RWPE1 (cell line): Measurements from ENCODE around the gene CNIH3.

Experiments used
- CTCF ChIA-PET: fragments of 350-600 bp; sonication (Branson Sonifier 250); formaldehyde crosslinking; extraction: SDS; loops from one replicate; lab custom pipeline; 2021; lab: Yijun Ruan, JAX
- POLR2A ChIA-PET: fragments of 400-600 bp; formaldehyde crosslinking; extraction: SDS; loops from one replicate; lab custom pipeline; 2020; ENCODE audit warnings: antibody characterized with exemption; ENCODE audit not compliant: low non-redundant PET; lab: Yijun Ruan, JAX
- DNase-seq: peaks from one replicate; pipeline ENCODE4 v3.0.0; 2012; ENCODE audit warnings: low spot score
- H3K27ac ChIP-seq: fragments of 450-650 bp; 2 replicates; pipeline ENCODE4 v1.5.1; 2017
- CTCF ChIP-seq: fragments of 450-650 bp; conservative IDR thresholded peaks from 2 replicates; pipeline ENCODE4 v1.5.1; 2017; ENCODE audit warnings: low read depth, mild to moderate bottlenecking

Gene CNIH3

GRCh38 chr1:224643653-224644052, 27.5 kb downstream of the CNIH3 start:
- POLR2A ChIA-PET: no interaction called here

GRCh38 chr1:224644553-224645154, 28.5 kb downstream of the CNIH3 start:
- TF ChIP-seq CTCF: peak; percentile 87
- POLR2A ChIA-PET: no interaction called here
- DNase-seq: peak; percentile 54
- CTCF ChIA-PET: interaction anchor here (0.5 to 1.5 kb wide), 12 partner anchors 11 to 520 kb away, joined by 3 to 5 read pairs (median 3); no protein-coding TSS in a partner anchor
- no peak overlapping the region for H3K27ac ChIP-seq

More at GRCh38 chr1:224643653-224644052, 27.5 kb downstream of the CNIH3 start:
- no peak for TF ChIP-seq CTCF
- no peak for DNase-seq
- no peak overlapping the region for H3K27ac ChIP-seq
- CTCF ChIA-PET: interaction anchor here (1.3 to 1.5 kb wide), 2 partner anchors 131 to 210 kb away, joined by 4 read pairs; no protein-coding TSS in a partner anchor

- no peak for TF ChIP-seq CTCF
- ChIA-PET POLR2A (no interaction called here), CTCF (interaction anchor here (0.6 kb wide), 1 partner anchor 145 kb away, joined by 3 read pairs; no protein-coding TSS in a partner anchor)
- H3K27ac ChIP-seq: no peak overlapping the region
- DNase-seq: no peak
Observed at GRCh38 chr1:224647449-224647848, 31.3 kb downstream of the CNIH3 start.

- POLR2A ChIA-PET: no interaction called here
- CTCF ChIA-PET: interaction anchor here (0.6 kb wide), 1 partner anchor 202 kb away, joined by 3 read pairs; no protein-coding TSS in a partner anchor
- no peak overlapping the region for H3K27ac ChIP-seq
- no peak for TF ChIP-seq CTCF
- no peak for DNase-seq
Observed at GRCh38 chr1:224650290-224650689, 34.2 kb downstream of the CNIH3 start.

GRCh38 chr1:224651188-224651587, 35.1 kb downstream of the CNIH3 start:
- no peak for TF ChIP-seq CTCF
- POLR2A ChIA-PET: no interaction called here
- DNase-seq: no peak
- CTCF ChIA-PET: no interaction called here
- no peak overlapping the region for H3K27ac ChIP-seq

GRCh38 chr1:224656392-224656791, 40.3 kb downstream of the CNIH3 start:
- CTCF ChIA-PET: no interaction called here
- no peak for DNase-seq
- H3K27ac ChIP-seq: no peak overlapping the region
- POLR2A ChIA-PET: no interaction called here
- TF ChIP-seq CTCF: no peak
